Motor neuron (in vitro differentiated cells): ENCODE measurements around the gene FBXL4. TPM values are rescaled to one million over a fixed set of nuclear protein-coding genes. Genes with fewer than 3 reads are reported as not detected.

Experiments used
- ATAC-seq, 8 experiments: fragments of 200-7000 bp; cut with Tn5 transposase; replicated peaks in 6 of 8; 2 replicates each; pipeline ENCODE4 v1.8.0; 2021; ENCODE audit warnings: mild to moderate bottlenecking in 8 of 8, moderate library complexity in 8 of 8
- H3K27ac ChIP-seq, 2 donors: fragments of 250-450 bp; sonication (Bioruptor Pico); 2 replicates each; pipeline ENCODE4 v1.9.0; 2021; ENCODE audit warnings: antibody characterized with exemption in 2 of 2, mild to moderate bottlenecking in 2 of 2, moderate library complexity in 1 of 2
- H3K4me1 ChIP-seq, 2 donors: fragments of 250-450 bp; sonication (Bioruptor Pico); replicated peaks in 1 of 2; 2 replicates each; pipeline ENCODE4 v1.6.1; 2021; ENCODE audit warnings: antibody characterized with exemption in 2 of 2, mild to moderate bottlenecking in 2 of 2, moderate library complexity in 1 of 2
- H3K4me3 ChIP-seq, 5 donors: fragments of 250-450 bp; sonication (Bioruptor Pico); 2 replicates each; pipeline ENCODE4 v1.9.0; 2021; ENCODE audit warnings: antibody characterized with exemption in 5 of 5, mild to moderate bottlenecking in 5 of 5, moderate library complexity in 4 of 5
- WGBS, 10 experiments: fragments of 450-650 bp; shearing (Covaris generic); methylation state at CpG; one replicate each; pipeline ENCODE4 v1.0.0; 2022; 5-methylcytosine and 5-hydroxymethylcytosine counted together
- in situ Hi-C, 9 experiments: fragments of 400-800 bp; cut with MboI; loops; one replicate each; pipeline ENCODE4 v1.15.0; 2021; ENCODE audit warnings: low sequenced_read_pairs in 9 of 9, low pct_unique_long_range_greater_than_20kb in 2 of 9; ENCODE audit not compliant: unreplicated experiment in 9 of 9
- total RNA-seq, 8 experiments: library from RNA; unstranded; fragments of 300-600 nt; gene quantifications; 2 replicates each; pipeline versions ENCODE4 v1.2.3 to v1.2.4, GENCODE V29; 2022

FBXL4 gene
- total RNA-seq, 8 experiments from 2014 or later = 8.4 to 26.1 (median 12.1) TPM

GRCh38 chr6:98824162-98824901 lies 123.4 kb downstream of the FBXL4 start:
- peak in 7 of 8 experiments; percentile 17 to 59 (median 45) for ATAC-seq
- WGBS, 10 experiments = 0 to 7% (median 5%) methylated on average over 3 to 6 of the region's 44 CpGs; no CpG with 5 or more reads in 6 of the 10 experiments
- in situ Hi-C loops = no loop called here
- H3K27ac ChIP-seq = peak overlapping the region in 1 of 2 donors; percentile 28
- peak overlapping the region; percentile 37 to 52 (median 44) for H3K4me3 ChIP-seq
- H3K4me1 ChIP-seq = peaks cover 30% of the 10 kb centered on the region in 2 donors

DNA sequence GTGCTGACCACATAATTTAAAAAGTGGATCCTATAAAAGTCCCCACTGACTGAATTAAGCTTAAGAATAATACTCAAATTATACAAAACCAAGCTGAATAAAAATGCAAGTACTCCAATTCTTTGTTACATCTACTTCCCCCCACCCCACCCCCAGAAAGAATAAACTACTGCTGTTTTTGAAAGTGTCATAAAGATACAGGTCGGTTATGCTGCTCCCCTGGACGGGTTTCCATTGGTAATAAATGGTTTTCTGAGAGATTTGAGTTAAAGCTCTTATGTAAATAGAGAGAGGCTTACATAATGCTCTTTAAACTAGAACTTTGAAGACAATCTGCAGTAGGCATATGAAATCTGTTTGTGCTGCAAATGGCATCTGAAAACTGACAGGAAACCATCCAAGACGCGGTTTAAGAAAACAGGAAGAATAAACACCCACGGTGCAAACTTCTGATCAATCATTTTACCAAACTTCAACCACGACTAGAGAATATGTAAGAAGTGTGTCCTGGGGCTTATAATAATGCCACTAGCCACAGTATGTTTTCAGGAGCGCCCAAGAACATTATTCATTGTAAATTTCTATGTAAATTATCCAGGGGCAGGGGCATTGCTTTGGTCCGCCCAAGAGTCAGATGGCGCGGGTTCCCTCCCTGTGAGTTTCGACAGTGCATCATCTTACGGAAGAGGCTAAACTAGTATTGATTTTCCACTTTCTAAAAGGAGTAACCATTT lies 124.2 kb downstream of the FBXL4 start:
- Histone ChIP-seq H3K4me3 (peak overlapping the region; percentile 37 to 52 (median 44)), H3K4me1 (peaks cover 25% of the 10 kb centered on the region in 2 donors), H3K27ac (peak overlapping the region in 1 of 2 donors; percentile 28)
- peak in 7 of 8 experiments; percentile 1 to 66 (median 3) for ATAC-seq
- 4 to 55% (median 14%) methylated on average over 2 to 10 of the region's 12 CpGs; no CpG with 5 or more reads in 1 of the 10 experiments for WGBS, 10 experiments
- in situ Hi-C loops = no loop called here

- no peak for ATAC-seq
- Histone ChIP-seq H3K4me1 (peaks cover 12 to 17% of the 10 kb centered on the region in 2 donors), H3K27ac (no peak overlapping the region), H3K4me3 (no peak overlapping the region)
- in situ Hi-C loops = no loop called here
- 50 to 100% (median 82%) methylated on average over 1 to 2 of the region's 2 CpGs; no CpG with 5 or more reads in 2 of the 10 experiments for WGBS, 10 experiments
These were observed 125.9 kb downstream of the FBXL4 start for GRCh38 chr6:98821756-98822405.

Other genes starting within 250 kb of the FBXL4 start
- 10 to 100 TPM in 5 of 8 experiments, 1 to 10 TPM in 1, under 1 TPM in 2; 0.10 to 93.4 (median 19.0) TPM for gene POU3F2, start 113.4 kb downstream of the FBXL4 start, total RNA-seq